Psoas muscle (tissue), 8 donors: Measurements from ENCODE around the gene APOOL. TPM values are rescaled to one million over a fixed set of nuclear protein-coding genes. Genes with fewer than 3 reads are reported as not detected.
"Not testable (repeated sequence)": the region's sequence is repeated elsewhere in the genome, so short reads cannot be mapped to it uniquely, and the experiment has no call there.

Source experiments
- ATAC-seq, 4 donors: fragments of 200-7000 bp; cut with Tn5 transposase; one replicate each; pipeline ENCODE4 v1.9.1; 2020; ENCODE audit warnings: moderate library complexity in 3 of 4, mild to moderate bottlenecking in 2 of 4
- DNase-seq, 2 donors: peaks; one replicate each; pipeline ENCODE4 v3.0.0-alpha.2; 2020
- H3K27ac ChIP-seq: fragments of 200-600 bp; one replicate; pipeline ENCODE4 v1.8.0; 2022
- H3K27me3 ChIP-seq, 3 donors: fragments of 200-600 bp in 1 of 3; one replicate each; pipeline versions ENCODE4 v1.6.1 to v1.8.0; 2013 to 2022; ENCODE audit warnings: low read length in 2 of 3, mild to moderate bottlenecking in 2 of 3, moderate library complexity in 1 of 3; ENCODE audit not compliant: insufficient read depth in 3 of 3
- H3K36me3 ChIP-seq, 2 donors: fragments of 200-600 bp in 1 of 2; one replicate each; pipeline versions ENCODE4 v1.6.1 to v1.8.0; 2013 to 2022; ENCODE audit warnings: low read depth in 1 of 2, mild to moderate bottlenecking in 1 of 2, moderate library complexity in 1 of 2; ENCODE audit not compliant: insufficient read depth in 1 of 2
- H3K4me1 ChIP-seq: fragments of 200-600 bp; one replicate; pipeline ENCODE4 v1.8.0; 2022
- H3K4me3 ChIP-seq: fragments of 200-600 bp; one replicate; pipeline ENCODE4 v1.8.0; 2022; ENCODE audit warnings: mild to moderate bottlenecking
- H3K9me3 ChIP-seq: fragments of 200-600 bp; one replicate; pipeline ENCODE4 v1.8.0; 2022
- CTCF ChIP-seq: fragments of 200-600 bp; IDR thresholded peaks from one replicate; pipeline ENCODE4 v1.8.0; 2022; ENCODE audit warnings: antibody characterized with exemption
- WGBS, 3 donors: extraction: QIAGEN DNeasy Blood & Tissue Kit; methylation state at CpG; one replicate each; pipeline versions ENCODE4 v1.1.6 to v1.1.7; 2013; 5-methylcytosine and 5-hydroxymethylcytosine counted together
- intact Hi-C, 2 donors: fragments of 100-400 bp; cut with DNase I; formaldehyde crosslinking; loops; one replicate each; pipeline versions ENCODE4 v1.11.0 to v1.14.2; 2022
- long read RNA-seq, 2 donors: library from polyadenylated mRNA; unstranded; transcript quantifications; one replicate each; pipeline ENCODE4 v2.0.0, GENCODE V29; 2021
- polyA plus RNA-seq, 3 donors: library from polyadenylated mRNA; stranded (reverse); fragments of 200-250 nt; gene quantifications; one replicate each; pipeline ENCODE4 v1.2.3, GENCODE V29; 2013
- total RNA-seq, 4 donors: library from RNA; stranded (reverse); fragmentation: NEBNext Ultra II Directional in 2 of 4; extraction: Animal tissue kit (Norgen Biotek cat#: 25700) in 2 of 4; gene quantifications; one replicate each; pipeline versions ENCODE4 v1.2.1 to v1.2.4, GENCODE V29; 2021 to 2023
- donor health status: healthy with polysubstance abuse.
- donor health status: DM: no; HTN: no; CAD: no; lungs with moderate emphysema.
- donor health status: Bipolar disorder and iron deficiency.
- donor health status: healthy.
- donor health status: DM: yes; HTN: yes; CAD: no.
- donor health status: DM: no; HTN: no; CAD: no.
- donor health status: DM: no; HTN: no; CAD: no.
- donor health status: DM: yes; HTN: yes; CAD: no.

The APOOL gene
- total RNA-seq, result 10 to 100 TPM; 30.7 to 55.4 (median 42.1) TPM
- polyA plus RNA-seq, result 10 to 100 TPM in 2 of 3 donors, 1 to 10 TPM in 1; 8.2 to 28.6 (median 14.1) TPM
- long read RNA-seq, donor 1, partial matches to known transcripts, result 0 of 3 reads
- long read RNA-seq, donor 1, other reads (novel, unspliced or antisense), result 2 of 3 reads
- long read RNA-seq, donor 2, partial matches to known transcripts, result 0 of 7 reads
- long read RNA-seq, donor 2, other reads (novel, unspliced or antisense), result 7 of 7 reads

- TF ChIP-seq CTCF, result no peak
- peak; percentile 85 to 93 for DNase-seq
- H3K4me1 ChIP-seq, result peaks cover 5% of the 10 kb centered on the region
- no peaks in the 10 kb centered on the region for H3K36me3 ChIP-seq
- intact Hi-C loops, result no loop called here
- no peaks in the 10 kb centered on the region for H3K9me3 ChIP-seq
- WGBS, 3 donors, result 0 to 35% (median 1%) methylated on average over 19 to 24 of the region's 24 CpGs
- peak within 1 kb of the TSS; percentile 78 for H3K4me3 ChIP-seq
- no peaks in the 10 kb centered on the region for H3K27me3 ChIP-seq
- ATAC-seq, result peak; percentile 94 to 99 (median 98)
- peak within 1 kb of the TSS; percentile 63 for H3K27ac ChIP-seq
These were observed at the start of gene APOOL for GRCh38 chrX:85003655-85004244. Gene APOOL (plus strand): TSS chrX:85003877. CDS start chrX:85003913, 36 bp downstream.

- H3K36me3 ChIP-seq, result no peaks in the 10 kb centered on the region
- no peaks in the 10 kb centered on the region for H3K27me3 ChIP-seq
- intact Hi-C loops, result no loop called here
- TF ChIP-seq CTCF, result no peak
- 52 to 67% (median 65%) methylated on average over 1 of the region's 1 CpG for WGBS, 3 donors
- no peak overlapping the region for H3K4me3 ChIP-seq
- H3K27ac ChIP-seq, result no peak overlapping the region
- no peak for ATAC-seq
- no peaks in the 10 kb centered on the region for H3K9me3 ChIP-seq
- DNase-seq, result no peak
- no peaks in the 10 kb centered on the region for H3K4me1 ChIP-seq
These were observed 47.4 kb upstream of the APOOL start for GRCh38 chrX:84956304-84956703.

- DNase-seq (no peak), ATAC-seq (no peak)
- no peak for TF ChIP-seq CTCF
- Histone ChIP-seq H3K4me3 (no peak overlapping the region), H3K9me3 (peaks cover 5% of the 10 kb centered on the region), H3K36me3 (no peaks in the 10 kb centered on the region), H3K4me1 (no peaks in the 10 kb centered on the region), H3K27me3 (no peaks in the 10 kb centered on the region), H3K27ac (no peak overlapping the region)
- whole genome bisulfite sequencing, 3 donors, result 88 to 91% (median 88%) methylated on average over 12 to 19 of the region's 19 CpGs
- intact Hi-C loops, result no loop called here
These were observed 28.9 kb upstream of the APOOL start for GRCh38 chrX:84974803-84975202.

- H3K27me3 ChIP-seq, H3K9me3 ChIP-seq, H3K4me3 ChIP-seq, ATAC-seq, intact Hi-C loops, H3K36me3 ChIP-seq, H3K4me1 ChIP-seq, H3K27ac ChIP-seq, DNase-seq: not testable (repeated sequence)
- 92 to 93% (median 92%) methylated on average over 4 to 5 of the region's 5 CpGs for WGBS, 3 donors
These were observed 11.9 kb upstream of the APOOL start for GRCh38 chrX:84991739-84992138.

GRCh38 chrX:84993150-84993549 is 10.5 kb upstream of the APOOL start:
- H3K9me3 ChIP-seq, result no peaks in the 10 kb centered on the region
- H3K4me3 ChIP-seq, result no peak overlapping the region
- no peak for DNase-seq
- intact Hi-C loops, result no loop called here
- no peaks in the 10 kb centered on the region for H3K36me3 ChIP-seq
- ATAC-seq, result no peak
- H3K4me1 ChIP-seq, result no peaks in the 10 kb centered on the region
- WGBS, 3 donors, result 83 to 90% (median 86%) methylated on average over 1 of the region's 1 CpG
- H3K27ac ChIP-seq, result no peak overlapping the region
- no peak for TF ChIP-seq CTCF
- H3K27me3 ChIP-seq, result no peaks in the 10 kb centered on the region
